ENCODE results near the gene DGKH. TPM values are rescaled to one million over a fixed set of nuclear protein-coding genes. Genes with fewer than 3 reads are reported as not detected.
"Not testable (repeated sequence)": the region's sequence is repeated elsewhere in the genome, so short reads cannot be mapped to it uniquely, and the experiment has no call there.

The DGKH gene
- total and polyA plus RNA-seq, 8 donors: 0.61 to 41.5 (median 11.7) TPM

DNA sequence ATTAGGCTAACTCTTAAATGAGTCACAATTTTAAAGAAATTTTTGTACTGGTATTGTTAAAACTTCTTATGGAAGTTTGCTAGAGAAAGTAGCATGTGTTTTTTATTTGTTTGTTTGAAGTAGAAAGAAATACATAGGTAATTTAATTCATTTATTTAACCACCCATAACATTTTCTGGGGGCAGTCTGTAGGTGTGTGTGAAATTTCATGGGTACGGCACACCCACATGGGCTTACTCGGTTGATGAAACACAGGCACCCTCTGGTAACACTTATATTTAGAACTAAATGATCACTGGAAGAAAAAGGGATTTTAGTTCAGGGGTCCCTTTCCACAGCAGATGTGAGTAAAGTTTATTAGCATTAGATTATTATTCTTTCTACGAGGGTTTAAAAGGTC is 88.1 kb downstream of the DGKH start:
- Histone ChIP-seq H3K27ac (no peak overlapping the region), H3K36me3 (peaks cover 0 to 23% (median 7%) of the 10 kb centered on the region in 4 donors), H3K4me3 (no peak overlapping the region), H3K27me3 (no peaks in the 10 kb centered on the region), H3K9me3 (no peaks in the 10 kb centered on the region), H3K4me1 (no peaks in the 10 kb centered on the region)
- intact Hi-C loops (cut with DNase I; ENCODE audit: low total_unique reads): no loop called here
- no peak for DNase-seq
- WGBS, 5 donors: 83 to 94% (median 91%) methylated on average over 3 of the region's 3 CpGs
- TF ChIP-seq, protein P1, sequence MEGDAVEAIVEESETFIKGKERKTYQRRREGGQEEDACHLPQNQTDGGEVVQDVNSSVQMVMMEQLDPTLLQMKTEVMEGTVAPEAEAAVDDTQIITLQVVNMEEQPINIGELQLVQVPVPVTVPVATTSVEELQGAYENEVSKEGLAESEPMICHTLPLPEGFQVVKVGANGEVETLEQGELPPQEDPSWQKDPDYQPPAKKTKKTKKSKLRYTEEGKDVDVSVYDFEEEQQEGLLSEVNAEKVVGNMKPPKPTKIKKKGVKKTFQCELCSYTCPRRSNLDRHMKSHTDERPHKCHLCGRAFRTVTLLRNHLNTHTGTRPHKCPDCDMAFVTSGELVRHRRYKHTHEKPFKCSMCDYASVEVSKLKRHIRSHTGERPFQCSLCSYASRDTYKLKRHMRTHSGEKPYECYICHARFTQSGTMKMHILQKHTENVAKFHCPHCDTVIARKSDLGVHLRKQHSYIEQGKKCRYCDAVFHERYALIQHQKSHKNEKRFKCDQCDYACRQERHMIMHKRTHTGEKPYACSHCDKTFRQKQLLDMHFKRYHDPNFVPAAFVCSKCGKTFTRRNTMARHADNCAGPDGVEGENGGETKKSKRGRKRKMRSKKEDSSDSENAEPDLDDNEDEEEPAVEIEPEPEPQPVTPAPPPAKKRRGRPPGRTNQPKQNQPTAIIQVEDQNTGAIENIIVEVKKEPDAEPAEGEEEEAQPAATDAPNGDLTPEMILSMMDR (IDR thresholded peaks at IDR 0.05): no peak
- TF ChIP-seq EP300 (IDR thresholded peaks at IDR 0.05): no peak
- no peak for TF ChIP-seq POLR2A (IDR thresholded peaks at IDR 0.05)
- no peak for TF ChIP-seq POLR2AphosphoS5 (IDR thresholded peaks at IDR 0.05)

DNA sequence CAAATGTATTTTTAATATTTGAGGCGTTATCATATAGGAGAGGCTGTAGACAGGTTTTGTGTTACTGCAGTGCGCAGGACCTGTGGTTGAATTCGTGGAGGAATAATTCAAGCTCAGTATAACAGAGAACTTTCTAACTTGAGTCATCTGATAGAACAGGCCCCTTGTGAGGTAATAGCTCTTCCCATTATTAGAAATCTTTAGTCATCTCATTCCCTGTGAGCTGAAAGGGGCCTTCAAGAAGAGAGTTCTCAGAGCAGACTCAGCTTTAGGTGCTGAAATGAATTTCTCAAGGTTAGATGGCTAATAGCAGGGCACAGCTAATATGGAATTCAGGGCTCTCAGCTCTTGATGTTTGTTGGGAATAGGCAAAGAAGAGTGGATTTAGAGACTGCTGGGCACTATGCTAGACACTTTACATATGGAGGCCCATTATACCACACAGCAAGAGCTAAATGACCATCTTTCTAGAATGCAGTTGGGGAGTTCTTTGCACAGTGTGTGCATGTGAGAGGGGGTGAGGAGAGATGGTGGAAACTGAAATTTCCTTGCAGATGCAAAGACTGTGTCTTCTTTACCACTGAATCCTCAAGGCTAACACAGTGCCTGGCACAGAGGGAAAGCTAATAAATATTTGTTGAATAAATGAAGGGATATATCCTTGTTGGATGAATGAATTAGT is 89.5 kb downstream of the DGKH start:
- no peak for TF ChIP-seq EP300 (IDR thresholded peaks at IDR 0.05)
- Histone ChIP-seq H3K4me1 (no peaks in the 10 kb centered on the region), H3K4me3 (no peak overlapping the region), H3K27me3 (no peaks in the 10 kb centered on the region), H3K36me3 (peaks cover 0 to 12% (median 5%) of the 10 kb centered on the region in 4 donors), H3K27ac (no peak overlapping the region), H3K9me3 (no peaks in the 10 kb centered on the region)
- intact Hi-C loops (cut with DNase I; ENCODE audit: low total_unique reads): no loop called here
- no peak for DNase-seq
- 86 to 95% (median 91%) methylated on average over 3 of the region's 3 CpGs for WGBS, 5 donors

DNA sequence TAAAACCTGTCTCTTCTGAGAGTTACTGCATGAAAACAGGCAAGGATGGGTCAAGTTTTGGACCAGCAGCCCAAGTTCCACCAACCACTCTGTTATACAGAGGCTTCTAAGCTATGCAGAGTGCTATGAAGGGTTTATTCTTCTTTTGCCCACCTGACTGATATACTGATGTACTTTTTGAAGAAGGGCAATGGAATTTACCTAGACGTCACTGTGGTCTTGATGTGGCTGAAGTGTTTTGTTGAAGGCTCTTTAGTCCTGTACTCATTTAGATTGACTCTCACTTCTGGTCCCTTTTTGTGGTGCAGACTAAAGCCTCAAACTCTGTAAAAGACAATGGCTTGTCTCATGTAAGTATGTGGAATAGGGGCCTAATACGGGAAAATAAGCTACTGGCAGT is 92.0 kb downstream of the DGKH start:
- Histone ChIP-seq H3K27ac (no peak overlapping the region), H3K9me3 (no peaks in the 10 kb centered on the region), H3K4me1 (no peaks in the 10 kb centered on the region), H3K27me3 (no peaks in the 10 kb centered on the region), H3K36me3 (peaks cover 0 to 12% (median 5%) of the 10 kb centered on the region in 4 donors), H3K4me3 (no peak overlapping the region)
- no peak for TF ChIP-seq POLR2A (IDR thresholded peaks at IDR 0.05)
- TF ChIP-seq POLR2AphosphoS5 (IDR thresholded peaks at IDR 0.05): no peak
- TF ChIP-seq EP300 (IDR thresholded peaks at IDR 0.05): no peak
- TF ChIP-seq, protein P1 (IDR thresholded peaks at IDR 0.05): no peak
- DNase-seq: no peak
- intact Hi-C loops (cut with DNase I; ENCODE audit: low total_unique reads): no loop called here
- WGBS, 5 donors: 50 to 94% (median 69%) methylated on average over 2 of the region's 2 CpGs

DNA sequence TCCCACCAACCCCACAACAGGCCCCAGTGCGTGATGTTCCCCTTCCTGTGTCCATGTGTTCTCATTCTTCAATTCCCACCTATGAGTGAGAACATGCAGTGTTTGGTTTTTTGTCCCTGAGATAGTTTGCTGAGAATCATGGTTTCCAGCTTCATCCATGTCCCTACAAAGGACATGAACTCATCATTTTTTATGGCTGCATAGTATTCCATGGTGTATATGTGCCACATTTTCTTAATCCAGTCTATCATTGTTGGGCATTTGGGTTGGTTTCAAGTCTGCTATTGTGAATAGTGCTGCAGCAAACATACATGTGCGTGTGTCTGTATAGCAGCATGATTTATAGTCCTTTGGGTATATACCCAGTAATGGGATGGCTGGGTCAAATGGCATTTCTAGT is 92.6 kb downstream of the DGKH start:
- H3K9me3 ChIP-seq; H3K4me3 ChIP-seq; H3K4me1 ChIP-seq; DNase-seq; H3K27ac ChIP-seq; intact Hi-C loops (cut with DNase I; ENCODE audit: low total_unique reads); H3K27me3 ChIP-seq: not testable (repeated sequence)
- peaks cover 0 to 12% (median 5%) of the 10 kb centered on the region in 4 donors for H3K36me3 ChIP-seq
- WGBS, 5 donors: 91 to 100% (median 98%) methylated on average over 1 to 2 of the region's 2 CpGs

DNA sequence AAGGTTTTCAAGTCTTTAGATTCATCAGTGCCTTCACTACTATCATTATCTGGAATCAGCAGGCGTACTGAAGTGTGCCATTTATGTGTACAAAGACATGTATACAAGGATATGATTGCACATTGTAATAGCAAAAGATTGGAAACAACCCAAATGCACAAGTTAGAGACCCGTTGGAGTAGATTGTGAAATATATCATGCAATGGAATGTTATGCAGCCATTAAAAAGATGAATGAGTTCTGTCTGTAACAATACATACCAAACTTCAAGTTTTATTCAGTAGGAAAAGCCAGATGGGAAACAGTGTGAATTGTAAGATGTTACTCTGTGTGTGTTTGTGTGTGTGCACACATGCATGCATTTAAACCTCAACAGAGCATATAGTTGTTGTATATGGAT is 97.9 kb downstream of the DGKH start:
- DNase-seq: no peak
- intact Hi-C loops (cut with DNase I; ENCODE audit: low total_unique reads): no loop called here
- TF ChIP-seq EP300 (IDR thresholded peaks at IDR 0.05): no peak
- TF ChIP-seq POLR2AphosphoS5 (IDR thresholded peaks at IDR 0.05): no peak
- TF ChIP-seq, protein P1 (IDR thresholded peaks at IDR 0.05): no peak
- no peak for TF ChIP-seq POLR2A (IDR thresholded peaks at IDR 0.05)
- no peak overlapping the region for H3K27ac ChIP-seq
- H3K27me3 ChIP-seq: no peaks in the 10 kb centered on the region
- no peaks in the 10 kb centered on the region for H3K4me1 ChIP-seq
- 80 to 95% (median 89%) methylated on average over 2 of the region's 2 CpGs for WGBS, 5 donors
- no peak overlapping the region for H3K4me3 ChIP-seq
- H3K9me3 ChIP-seq: no peaks in the 10 kb centered on the region
- peaks cover 0 to 5% (median 0%) of the 10 kb centered on the region in 4 donors for H3K36me3 ChIP-seq
